HG03469 (cell line): ENCODE measurements around the gene CCT2.

Source experiments
- ATAC-seq: cut with Tn5 transposase; IDR thresholded peaks from one replicate; pipeline ENCODE4 v1.9.1; 2021; ENCODE audit warnings: mild to moderate bottlenecking, moderate library complexity, moderate number of reproducible peaks; ENCODE audit not compliant: unreplicated experiment

CCT2 gene

GRCh38 chr12:69639400-69640016 is 54.2 kb downstream of the CCT2 start:
- ATAC-seq = peak; percentile 93

DNA sequence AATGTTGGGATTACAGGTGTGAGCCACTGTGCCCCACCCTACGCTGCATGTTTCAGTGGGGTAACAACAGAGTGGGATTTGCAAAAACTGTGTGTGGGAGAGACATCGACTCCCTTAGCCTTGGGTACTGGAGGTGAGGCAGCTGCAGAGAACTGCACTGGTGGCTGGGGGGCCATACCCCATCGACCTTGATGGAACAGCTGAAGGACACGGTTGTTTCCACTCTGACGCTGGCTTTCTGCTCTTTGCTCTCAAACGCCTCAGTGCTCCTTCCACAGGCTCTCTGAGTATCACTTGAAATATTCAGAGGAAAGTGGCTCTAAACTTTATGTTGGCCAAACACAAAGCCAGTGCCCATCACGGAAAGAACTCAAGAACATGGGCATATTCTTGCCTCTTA is 56.3 kb downstream of the CCT2 start:
- ATAC-seq = no peak

- no peak for ATAC-seq
Measured at GRCh38 chr12:69642531-69642930, 57.3 kb downstream of the CCT2 start.

- ATAC-seq = no peak
Measured at GRCh38 chr12:69644511-69644910, 59.3 kb downstream of the CCT2 start.

DNA sequence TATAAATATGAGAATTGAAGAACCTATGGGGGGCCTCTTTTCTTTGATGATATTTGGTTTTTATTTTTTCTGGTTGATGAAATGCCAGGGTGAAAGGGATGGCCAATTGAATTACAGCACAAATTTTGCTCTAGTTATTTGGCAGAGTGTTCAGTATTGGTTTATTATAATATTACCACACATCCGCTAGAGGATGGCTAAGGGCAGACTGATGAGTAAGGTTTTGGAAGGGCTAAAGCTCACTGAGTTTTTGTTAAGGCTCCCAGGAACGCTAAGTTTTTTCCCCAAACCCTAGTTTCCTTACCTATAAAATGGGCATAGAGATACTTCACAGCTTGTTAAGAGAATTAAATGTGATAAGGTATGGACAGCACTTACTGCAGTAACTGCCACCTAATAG is 59.8 kb downstream of the CCT2 start:
- ATAC-seq = no peak

DNA sequence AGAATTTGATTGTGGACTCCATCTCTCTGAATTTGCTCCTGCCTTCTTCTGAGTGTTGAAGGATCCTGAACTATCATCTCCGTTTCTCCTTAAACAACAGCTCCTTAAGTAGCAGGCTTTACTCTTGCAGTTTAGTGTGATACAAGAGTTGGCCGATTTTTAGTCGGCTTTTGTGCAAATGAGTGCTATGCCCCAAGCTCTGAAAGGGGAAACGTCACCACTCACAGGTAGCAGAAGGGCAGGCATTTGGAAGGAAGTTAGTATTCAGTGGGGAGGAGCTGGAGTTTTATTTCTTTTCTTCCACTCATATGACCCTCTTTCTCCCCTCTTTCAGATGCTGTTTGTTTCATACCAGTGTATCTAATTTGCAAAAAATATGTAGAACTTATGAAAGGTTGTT is 61.9 kb downstream of the CCT2 start:
- no peak for ATAC-seq

DNA sequence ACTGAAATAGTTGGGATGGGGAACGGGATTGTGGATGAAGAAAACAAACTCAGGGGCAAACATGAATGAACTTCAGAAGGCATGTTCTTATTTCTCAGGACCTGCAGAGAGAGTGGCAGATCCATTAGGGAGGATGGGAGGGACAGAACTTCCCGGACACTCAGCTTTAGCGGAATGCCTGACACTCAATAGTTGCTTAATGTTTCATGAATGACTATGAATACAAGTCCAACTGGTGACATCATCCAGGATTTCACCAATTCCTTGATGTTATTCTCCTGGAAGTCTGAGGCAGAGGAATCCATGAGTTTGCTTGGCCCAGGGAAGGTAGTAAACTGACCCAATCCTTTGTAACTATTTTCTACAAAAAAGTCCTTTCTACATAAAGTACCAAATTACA is 63.2 kb downstream of the CCT2 start:
- ATAC-seq = no peak

DNA sequence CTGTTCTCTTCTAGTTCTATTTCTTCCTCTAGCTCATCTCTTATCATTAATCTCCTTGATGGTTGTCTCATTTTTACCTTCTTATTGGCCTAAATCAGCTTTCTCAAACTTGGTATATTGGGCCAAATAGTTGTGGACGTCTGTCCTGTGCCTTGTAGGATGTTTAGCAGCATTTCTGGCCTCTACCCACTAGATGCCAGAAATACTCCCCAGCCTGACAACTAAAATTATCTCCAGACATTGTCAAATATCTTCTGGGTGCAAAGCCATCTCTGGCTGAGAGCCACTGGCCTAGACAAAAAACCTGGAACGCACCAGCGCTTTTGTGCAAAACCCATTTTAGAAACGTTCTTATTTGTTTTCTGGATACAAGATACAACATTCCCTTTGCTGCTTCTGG is 64.3 kb downstream of the CCT2 start:
- no peak for ATAC-seq
